Stimulated activated CD8-positive, alpha-beta memory T cell treated with anti-CD3 and anti-CD28 coated beads, Interleukin-15, amount 100 ng/mL, for 48 hours (primary cell): ENCODE measurements around the gene AIP.
A peak's percentile ranks its signal among the peaks of the same experiment; 100 is the strongest.

ENCODE experiments used
- DNase-seq, 2 donors: peaks; one replicate each; pipeline ENCODE4 v3.0.0-alpha.2; 2020; ENCODE audit warnings: low read depth in 2 of 2

Gene AIP

DNA sequence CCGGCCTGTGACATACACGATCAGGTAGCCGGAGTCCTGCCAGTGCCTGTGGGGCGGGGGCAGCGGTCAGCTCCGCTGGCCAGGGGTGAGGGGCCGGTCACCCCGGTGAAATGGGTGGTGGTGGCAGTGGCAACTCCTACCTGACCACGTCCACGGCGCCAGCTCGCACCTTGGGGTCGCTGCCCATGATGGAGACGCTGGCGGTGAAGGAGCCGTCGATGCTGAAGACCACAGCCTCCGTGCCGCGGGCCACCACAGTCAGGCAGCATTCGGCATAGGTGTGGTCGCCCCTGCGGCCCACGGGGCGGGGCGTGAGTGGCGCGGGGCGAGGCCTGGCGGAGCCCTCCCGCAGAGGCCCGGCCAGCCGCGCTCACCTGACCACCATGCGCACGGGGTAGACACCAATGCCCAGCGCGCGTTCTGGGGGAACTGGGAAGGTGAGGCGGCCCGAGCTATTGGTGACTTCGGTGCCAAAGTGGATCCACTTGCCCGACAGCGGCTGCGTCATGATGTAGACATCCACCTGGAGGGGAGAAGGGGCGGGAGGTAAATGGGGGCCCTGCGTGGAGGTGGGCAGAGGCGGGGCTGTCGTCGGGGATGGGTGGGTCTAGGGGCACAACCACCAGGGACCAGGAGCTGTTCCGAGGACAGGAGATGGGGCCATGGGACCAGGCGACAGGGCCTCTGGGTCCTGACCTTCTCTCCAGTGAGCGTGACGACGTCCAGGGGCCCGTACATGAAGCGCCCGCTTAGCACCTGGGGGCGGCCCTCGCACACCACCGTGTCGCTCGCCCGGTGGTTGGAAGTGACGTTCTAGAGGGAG lies 10.9 kb downstream of the AIP start:
- no peak for DNase-seq

GRCh38 chr11:67494371-67495233 lies 11.8 kb downstream of the AIP start:
- no peak for DNase-seq

DNA sequence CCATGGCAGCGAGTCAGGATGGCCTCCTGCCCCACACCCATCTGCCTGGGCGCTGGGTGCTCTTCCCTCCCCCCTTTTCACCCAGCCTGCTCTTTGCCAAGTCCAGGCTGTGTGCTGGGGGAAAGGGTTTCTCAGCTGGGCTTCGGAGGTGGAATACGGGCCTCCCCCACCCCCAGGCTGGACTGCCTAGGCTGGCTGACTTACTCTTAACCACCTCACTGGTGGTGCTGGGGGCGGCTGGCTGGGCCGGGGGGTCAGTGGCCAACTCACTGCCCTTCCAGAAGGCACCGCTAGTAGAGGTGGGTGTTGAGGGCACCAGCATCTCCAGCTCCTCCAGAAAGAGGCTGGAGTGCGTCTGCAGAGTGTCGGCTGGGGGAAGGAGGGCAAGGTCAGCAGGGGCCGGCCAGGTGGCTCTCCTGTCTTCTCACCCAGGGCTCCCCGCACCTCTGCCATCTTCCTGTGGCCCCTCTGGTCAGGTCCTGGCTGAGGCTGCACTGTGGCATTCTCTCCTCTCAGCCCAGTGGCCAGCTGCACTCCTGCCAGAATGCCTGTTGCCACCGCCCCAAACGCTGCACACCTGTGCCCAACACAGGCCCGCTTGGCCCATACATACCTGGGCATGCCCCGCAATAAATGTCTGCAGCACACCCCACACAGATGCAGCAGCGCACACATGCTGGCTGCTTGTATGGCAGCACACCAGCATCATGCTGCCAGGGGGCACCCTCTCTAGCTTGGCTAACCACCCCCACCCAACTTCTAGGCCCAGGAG lies 12.6 kb downstream of the AIP start:
- DNase-seq, result no peak

DNA sequence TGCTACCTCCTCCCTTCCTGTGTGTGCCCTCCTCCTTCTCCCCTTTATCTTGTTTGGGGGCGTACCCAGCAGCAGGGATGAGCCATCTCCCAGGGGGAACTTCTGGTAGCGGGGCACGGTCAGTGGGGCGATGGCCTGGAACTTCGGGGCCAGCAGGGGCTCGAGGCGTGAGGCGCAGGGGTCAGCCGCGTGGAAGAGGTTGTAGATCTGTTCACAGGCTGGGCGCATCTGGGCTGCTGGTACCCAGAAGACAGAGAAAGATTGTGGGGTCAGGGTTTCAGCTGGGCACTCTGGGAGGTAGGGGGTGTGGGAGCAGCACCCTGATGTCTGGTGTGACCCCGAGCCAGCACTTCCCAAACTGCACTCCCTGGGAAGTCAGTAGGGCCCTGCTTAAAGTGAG lies 13.3 kb downstream of the AIP start:
- no peak for DNase-seq

GRCh38 chr11:67497656-67498291 lies 14.9 kb downstream of the AIP start:
- DNase-seq, result no peak

DNA sequence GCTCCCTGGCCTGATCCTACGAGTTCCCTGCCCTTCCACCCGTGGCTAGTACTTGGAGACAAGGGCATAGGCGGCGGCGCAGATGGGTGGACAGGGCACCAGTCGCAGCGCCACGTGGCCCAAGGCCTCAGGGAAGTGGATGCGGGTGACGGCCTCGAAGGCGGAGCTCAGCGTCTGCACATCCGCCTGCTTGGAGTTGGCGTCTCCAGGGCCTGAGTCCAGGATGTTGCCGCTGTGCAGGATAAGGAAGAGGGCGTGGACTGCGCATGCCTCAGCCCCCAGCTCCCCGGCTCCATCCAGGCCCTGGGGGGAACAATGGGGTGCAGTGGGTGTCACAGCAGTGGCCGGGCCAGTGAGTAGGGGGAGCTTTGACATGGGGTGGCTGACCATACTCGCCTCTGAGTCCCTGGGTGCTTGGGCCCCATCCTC lies 15.7 kb downstream of the AIP start:
- no peak for DNase-seq

- DNase-seq, result no peak
These were observed 17.1 kb downstream of the AIP start for GRCh38 chr11:67499808-67500483.

- DNase-seq, result no peak
These were observed 17.6 kb downstream of the AIP start for GRCh38 chr11:67500484-67500821.

DNA sequence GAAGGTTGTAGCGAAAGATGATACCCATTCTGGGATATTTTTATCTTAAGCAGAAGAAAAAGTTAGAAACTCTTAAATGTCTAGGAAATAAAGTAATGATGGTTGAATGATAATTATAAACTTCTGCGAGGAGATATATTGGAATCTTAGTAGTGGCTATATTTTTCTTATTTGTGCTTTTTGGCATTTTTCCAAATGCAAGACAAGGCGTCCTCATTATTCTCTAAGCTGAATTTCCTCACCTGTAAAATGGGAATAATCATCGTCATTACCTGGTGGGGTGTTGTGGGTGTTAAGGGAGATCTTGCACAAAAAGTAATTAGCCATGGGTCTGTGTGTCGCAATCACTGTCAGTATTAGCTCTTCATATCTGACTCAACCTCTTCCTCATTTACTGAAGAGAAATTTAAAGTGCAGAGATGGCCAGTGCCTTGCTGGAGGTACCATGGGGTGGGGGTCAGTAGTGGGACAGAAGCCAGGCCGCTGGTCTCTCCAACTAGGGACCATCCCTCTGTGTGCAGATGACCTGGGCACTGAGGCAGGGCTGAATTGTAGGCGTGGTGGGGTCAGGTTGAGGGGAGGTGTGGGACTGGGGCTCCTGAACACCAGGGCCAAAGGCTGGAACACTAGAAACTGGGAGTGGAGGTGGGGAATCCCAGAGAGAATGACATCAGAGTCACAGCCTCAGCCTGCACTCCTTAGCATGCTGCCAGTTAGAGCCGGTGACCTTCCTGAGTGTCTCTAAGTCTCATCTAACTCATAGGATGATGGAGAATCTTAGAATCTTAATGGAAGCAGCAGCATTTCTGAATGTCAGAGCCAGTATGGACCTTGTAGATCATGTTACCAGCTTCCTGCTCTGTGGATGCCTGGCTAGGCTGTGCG lies 18.2 kb downstream of the AIP start:
- no peak for DNase-seq

- DNase-seq, result no peak
These were observed 19.0 kb downstream of the AIP start for GRCh38 chr11:67501854-67502253.

DNA sequence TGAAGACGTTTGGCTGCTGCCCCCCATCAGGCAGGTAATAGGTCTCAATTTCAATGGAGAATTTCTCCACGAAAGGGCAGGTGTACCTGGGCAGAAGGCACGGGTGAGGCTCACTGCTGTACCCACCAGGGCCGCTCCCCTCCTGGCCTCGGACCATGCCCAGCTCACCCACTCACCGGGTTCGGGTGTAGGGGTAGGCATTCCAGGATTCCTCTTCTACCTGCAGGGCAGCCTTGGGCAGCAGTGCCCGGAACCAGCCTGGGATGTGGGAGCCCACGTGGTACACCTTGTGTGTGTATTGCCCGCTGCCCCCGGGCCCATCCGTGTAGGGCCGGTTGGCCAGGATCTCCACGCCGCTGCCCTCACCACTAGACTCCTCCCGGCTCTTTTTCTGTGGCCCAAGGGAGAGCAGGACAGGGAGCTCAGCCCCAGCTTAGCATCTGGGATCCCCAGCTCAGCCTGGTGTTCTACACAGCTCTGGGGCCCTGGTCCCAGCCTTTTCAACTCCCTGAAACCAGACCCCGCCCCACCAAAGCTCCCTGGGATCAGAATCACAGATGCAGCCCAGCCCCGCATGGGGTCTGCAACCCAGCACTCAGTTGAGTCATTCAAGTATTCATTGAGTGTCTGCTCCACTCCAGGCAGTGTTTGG lies 19.6 kb downstream of the AIP start:
- no peak for DNase-seq

DNA sequence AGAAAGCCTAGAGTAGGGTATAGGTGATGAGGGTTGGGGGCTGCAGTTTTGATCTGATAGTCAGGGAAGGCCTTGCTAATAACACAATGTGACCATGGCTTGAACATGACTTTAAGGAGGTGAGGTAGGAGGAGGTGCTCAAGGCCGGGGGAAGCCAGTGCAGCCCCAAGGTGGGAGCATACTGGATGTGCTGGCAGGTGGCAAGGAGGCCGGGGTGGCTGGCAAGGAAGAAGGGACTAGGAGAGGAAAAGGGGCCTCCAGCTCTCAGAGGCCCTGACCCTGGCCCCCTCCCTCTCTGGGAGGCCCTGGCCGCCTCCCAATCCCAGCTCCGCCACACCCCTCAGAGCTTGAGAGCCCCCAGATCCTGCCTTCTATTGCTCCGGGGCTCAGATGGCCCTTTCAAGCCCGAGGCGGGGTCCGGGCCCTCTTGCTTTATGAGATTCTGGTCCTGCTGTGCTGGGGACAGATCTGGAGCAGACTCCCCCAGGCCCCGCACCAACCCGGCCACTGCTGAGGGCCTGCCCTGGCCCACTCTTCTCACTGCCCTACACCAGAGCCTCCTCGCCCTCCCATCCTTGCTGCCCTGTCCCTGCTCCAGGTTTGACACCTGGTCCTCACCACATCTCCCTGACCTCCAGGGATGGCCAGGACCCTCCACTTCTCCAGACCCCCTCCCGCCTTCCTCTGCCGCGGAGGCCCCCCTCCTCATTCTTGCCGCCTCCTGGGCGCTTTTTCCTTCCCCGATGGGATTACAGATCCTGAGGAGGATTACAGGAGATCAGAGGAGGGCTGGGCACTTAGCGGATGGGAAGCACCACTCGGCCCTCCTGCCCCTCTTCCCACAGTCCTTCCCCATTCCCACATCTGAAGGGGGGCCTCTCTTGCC lies 20.5 kb downstream of the AIP start:
- no peak for DNase-seq

DNA sequence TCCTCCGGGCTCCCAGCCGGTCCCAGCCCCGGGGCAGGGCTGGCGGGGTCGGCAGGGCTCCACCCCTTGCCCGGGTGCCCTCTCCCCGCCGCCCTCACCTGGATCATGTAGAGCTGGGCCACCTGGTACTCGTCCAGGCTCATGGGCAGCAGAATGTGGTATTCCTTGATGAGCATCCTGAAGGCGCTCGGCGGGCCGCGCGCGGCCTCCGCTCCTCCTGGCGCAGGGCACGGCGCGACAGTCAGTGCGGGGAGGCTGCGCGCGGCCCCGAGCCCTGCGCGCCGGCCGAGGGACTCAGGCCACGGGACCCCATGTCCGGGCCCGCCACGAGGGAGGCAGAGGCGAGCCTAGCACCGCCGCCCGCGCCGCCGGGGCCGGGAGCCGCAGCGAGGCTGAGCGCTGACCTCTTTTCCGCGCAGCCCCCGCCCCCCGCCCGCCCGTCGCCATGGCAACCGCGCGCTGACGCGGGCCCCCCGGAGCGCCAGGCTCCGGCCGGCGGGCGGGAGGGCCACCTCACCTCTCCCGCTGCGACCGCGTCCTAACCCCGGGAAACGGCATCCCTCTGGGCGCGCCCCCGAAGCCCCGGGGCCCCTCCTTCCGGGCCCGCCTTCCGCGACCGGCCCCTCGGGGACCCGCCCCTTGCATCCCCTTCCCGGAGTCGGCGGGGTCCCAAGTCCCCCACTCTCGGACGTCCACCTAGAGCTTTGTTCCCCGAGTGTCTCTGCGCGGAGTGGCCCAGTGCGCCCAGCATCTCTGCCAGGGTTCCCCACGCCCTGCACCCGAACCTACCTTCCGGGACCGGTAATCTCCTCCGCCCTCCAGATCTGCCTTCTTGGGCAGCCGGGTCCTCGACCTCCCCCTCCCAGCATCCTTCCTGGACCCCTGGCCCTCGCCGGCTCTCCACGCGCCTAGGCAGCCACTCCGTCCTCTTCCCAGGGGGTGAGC lies 21.5 kb downstream of the AIP start:
- no peak for DNase-seq

DNA sequence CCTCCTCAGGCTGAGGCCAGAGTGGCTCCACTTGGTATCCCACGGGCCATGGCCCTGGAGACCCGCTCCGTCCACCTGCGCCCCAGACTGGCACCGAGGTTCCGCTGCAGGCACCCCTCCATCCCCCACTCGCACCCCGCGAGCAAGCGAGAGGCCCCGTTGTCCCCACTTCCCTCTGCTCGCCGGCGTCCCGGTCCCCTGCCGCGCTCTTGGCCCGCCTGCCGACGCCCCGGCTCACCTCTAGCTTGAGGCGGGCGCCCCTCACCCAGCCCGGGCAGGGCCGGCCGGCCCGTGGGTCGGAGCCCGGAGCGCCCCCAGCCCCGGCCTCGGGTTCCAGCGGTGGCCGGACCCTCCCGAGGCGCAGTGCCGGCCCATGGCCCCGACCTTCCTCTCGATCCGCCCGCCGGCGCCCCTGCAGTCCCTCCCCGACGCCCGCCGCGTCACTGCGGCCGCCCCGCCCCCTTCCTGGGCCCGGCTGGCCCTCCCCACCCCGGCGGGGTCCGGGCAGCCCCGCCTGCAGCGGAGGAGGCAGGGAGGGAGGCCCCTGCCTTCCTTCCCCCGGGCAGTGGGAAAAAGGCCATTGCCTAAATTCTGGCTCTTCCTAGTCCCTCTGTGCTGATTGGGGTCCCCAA lies 22.2 kb downstream of the AIP start, which contains the start of gene PITPNM1:
PITPNM1 (minus strand) TSS at position 414 of the 632 bp plus-strand sequence. CDS start 1,183 bp downstream, outside the sequence.
- peak in 1 of 2 donors; percentile 72 for DNase-seq

- DNase-seq, result peak; percentile 86 to 93
These were observed 23.0 kb downstream of the AIP start for GRCh38 chr11:67505605-67506396.
